SK-N-SH (cell line): ENCODE data around the gene OXSR1. TPM values are rescaled to one million over a fixed set of nuclear protein-coding genes. Genes with fewer than 3 reads are reported as not detected.

Experiments used
- CTCF ChIA-PET: fragments of 300-600, 350-600 bp; formaldehyde crosslinking; extraction: SDS; loops from one replicate; lab custom pipeline; 2021; lab: Yijun Ruan, JAX
- POLR2A ChIA-PET: fragments of 350-600 bp; sonication (Branson Sonifier 250); formaldehyde crosslinking; extraction: SDS; loops from one replicate; lab custom pipeline; 2020; ENCODE audit warnings: antibody characterized with exemption, inconsistent platforms; lab: Yijun Ruan, JAX
- DNase-seq: peaks from one replicate; pipeline ENCODE4 v3.0.0; 2012
- H2AFZ ChIP-seq: fragments of 200-600 bp; sonication (generic); 2 replicates; pipeline ENCODE4 v1.8.1; 2016; ENCODE audit warnings: antibody characterized with exemption, mild to moderate bottlenecking, low read depth
- H3F3A ChIP-seq: fragments of 200-600 bp; sonication (generic); replicated peaks from 2 replicates; pipeline ENCODE3; 2016; ENCODE audit warnings: antibody characterized with exemption, mild to moderate bottlenecking; ENCODE audit not compliant: insufficient read depth
- H3K27ac ChIP-seq, 2 experiments: fragments of 200-500 bp in 1 of 2; fragments of 200-600 bp in 1 of 2; sonication (Bioruptor generic) in 1 of 2; sonication (generic), shearing (Covaris generic) in 1 of 2; 2 replicates each; pipeline versions ENCODE4 v1.5.1 to v1.6.1; 2014 to 2016; ENCODE audit warnings: low read depth in 2 of 2, inconsistent platforms in 1 of 2, low read length in 1 of 2, mild to moderate bottlenecking in 1 of 2, mixed read lengths in 1 of 2
- H3K27me3 ChIP-seq: fragments of 200-600 bp; sonication (generic), shearing (Covaris generic); 2 replicates; pipeline ENCODE4 v1.6.1; 2016; ENCODE audit warnings: mixed run types; ENCODE audit not compliant: insufficient read depth
- H3K36me3 ChIP-seq, 2 experiments: fragments of 200-500 bp in 1 of 2; fragments of 200-600 bp in 1 of 2; sonication (Bioruptor generic) in 1 of 2; sonication (generic) in 1 of 2; replicated peaks in 1 of 2; 2 replicates each; pipeline versions ENCODE3 to v1.5.1; 2014 to 2016; ENCODE audit warnings: low read length in 1 of 2, mild to moderate bottlenecking in 1 of 2; ENCODE audit not compliant: insufficient read depth in 2 of 2, control insufficient read depth in 1 of 2
- H3K4me1 ChIP-seq, 2 experiments: fragments of 200-500 bp in 1 of 2; fragments of 200-600 bp in 1 of 2; sonication (Bioruptor generic) in 1 of 2; sonication (generic), shearing (Covaris generic) in 1 of 2; 2 replicates each; pipeline versions ENCODE4 v1.5.1 to v1.6.1; 2014 to 2016; ENCODE audit warnings: low read depth in 1 of 2, low read length in 1 of 2, mixed run types in 1 of 2; ENCODE audit not compliant: insufficient read depth in 2 of 2, control insufficient read depth in 1 of 2
- H3K4me2 ChIP-seq: fragments of 200-600 bp; sonication (generic), shearing (Covaris generic); 2 replicates; pipeline ENCODE4 v1.6.1; 2017; ENCODE audit warnings: mixed run types
- H3K4me3 ChIP-seq, 2 experiments: fragments of 200-500 bp in 1 of 2; fragments of 200-600 bp in 1 of 2; sonication (Bioruptor generic) in 1 of 2; sonication (generic), shearing (Covaris generic) in 1 of 2; 2 replicates each; pipeline versions ENCODE4 v1.5.1 to v1.8.1; 2014 to 2016; ENCODE audit warnings: low read depth in 2 of 2, inconsistent platforms in 1 of 2, low read length in 1 of 2, mild to moderate bottlenecking in 1 of 2, mixed read lengths in 1 of 2, moderate library complexity in 1 of 2
- H3K79me2 ChIP-seq: fragments of 200-600 bp; sonication (generic); 2 replicates; pipeline ENCODE4 v1.8.1; 2017; ENCODE audit warnings: mild to moderate bottlenecking; ENCODE audit not compliant: insufficient read depth
- H3K9ac ChIP-seq: fragments of 200-600 bp; sonication (generic); 2 replicates; pipeline ENCODE4 v1.6.1; 2017; ENCODE audit warnings: mixed run types
- H3K9me2 ChIP-seq: fragments of 200-600 bp; sonication (generic); 2 replicates; pipeline ENCODE4 v1.6.1; 2017; ENCODE audit warnings: mixed run types
- H3K9me3 ChIP-seq: fragments of 200-600 bp; sonication (generic); 2 replicates; pipeline ENCODE4 v1.6.1; 2017; ENCODE audit warnings: mixed run types, mild to moderate bottlenecking, moderate library complexity
- H4K20me1 ChIP-seq: fragments of 200-600 bp; sonication (generic); 2 replicates; pipeline ENCODE4 v1.6.1; 2017; ENCODE audit warnings: mild to moderate bottlenecking, mixed run types; ENCODE audit not compliant: insufficient read depth
- CTCF ChIP-seq: fragments of 200-600 bp; sonication (generic); IDR thresholded peaks from 2 replicates; pipeline ENCODE4 v1.6.1; 2017; ENCODE audit warnings: antibody characterized with exemption, mild to moderate bottlenecking, moderate library complexity
- GABPA ChIP-seq: IDR thresholded peaks from 2 replicates; pipeline ENCODE4 v1.4.0; 2012; ENCODE audit warnings: low read depth, mild to moderate bottlenecking
- GATA2 ChIP-seq: sonication (generic); formaldehyde crosslinking; IDR thresholded peaks from 2 replicates; pipeline ENCODE4 v1.5.0; 2020; ENCODE audit warnings: mild to moderate bottlenecking, missing genetic modification reagents
- JUND ChIP-seq: IDR thresholded peaks from 2 replicates; pipeline ENCODE4 v1.4.0; 2012
- NRF1 ChIP-seq: IDR thresholded peaks from 2 replicates; pipeline ENCODE4 v1.6.1; 2012; ENCODE audit warnings: low read depth, mild to moderate bottlenecking, low read length
- SIN3A ChIP-seq: IDR thresholded peaks from 2 replicates; pipeline ENCODE4 v1.6.1; 2012; ENCODE audit warnings: low read depth, mild to moderate bottlenecking, low read length, moderate library complexity, borderline replicate concordance
- SMC3 ChIP-seq: IDR thresholded peaks from 2 replicates; pipeline ENCODE4 v1.6.1; 2012; ENCODE audit warnings: low read depth, low read length, improper control_type of control experiment
- WGBS: methylation state at CpG from one replicate; pipeline ENCODE4 v1.1.6; 2017; ENCODE audit warnings: low lambda C conversion rate; 5-methylcytosine and 5-hydroxymethylcytosine counted together
- polyA plus RNA-seq, 3 experiments: library from polyadenylated mRNA; depleted of rRNA; stranded (reverse); fragments of >200 nt; gene quantifications; 2 replicates each; pipeline ENCODE4 v1.2.3, GENCODE V29; 2012
- small RNA-seq, 7 experiments: library from RNA; depleted of rRNA; stranded (forward); fragments of <200 nt; gene quantifications; one replicate each; pipeline ENCODE3, GENCODE V24; 2012

The OXSR1 gene
- polyA plus RNA-seq, 1 of the 3 experiments (the other 2 are of a cell fraction), result 22.3 TPM

- TF ChIP-seq GATA2, result no peak
Measured at GRCh38 chr3:38297537-38297936, 132.2 kb downstream of the OXSR1 start (continued).

DNA sequence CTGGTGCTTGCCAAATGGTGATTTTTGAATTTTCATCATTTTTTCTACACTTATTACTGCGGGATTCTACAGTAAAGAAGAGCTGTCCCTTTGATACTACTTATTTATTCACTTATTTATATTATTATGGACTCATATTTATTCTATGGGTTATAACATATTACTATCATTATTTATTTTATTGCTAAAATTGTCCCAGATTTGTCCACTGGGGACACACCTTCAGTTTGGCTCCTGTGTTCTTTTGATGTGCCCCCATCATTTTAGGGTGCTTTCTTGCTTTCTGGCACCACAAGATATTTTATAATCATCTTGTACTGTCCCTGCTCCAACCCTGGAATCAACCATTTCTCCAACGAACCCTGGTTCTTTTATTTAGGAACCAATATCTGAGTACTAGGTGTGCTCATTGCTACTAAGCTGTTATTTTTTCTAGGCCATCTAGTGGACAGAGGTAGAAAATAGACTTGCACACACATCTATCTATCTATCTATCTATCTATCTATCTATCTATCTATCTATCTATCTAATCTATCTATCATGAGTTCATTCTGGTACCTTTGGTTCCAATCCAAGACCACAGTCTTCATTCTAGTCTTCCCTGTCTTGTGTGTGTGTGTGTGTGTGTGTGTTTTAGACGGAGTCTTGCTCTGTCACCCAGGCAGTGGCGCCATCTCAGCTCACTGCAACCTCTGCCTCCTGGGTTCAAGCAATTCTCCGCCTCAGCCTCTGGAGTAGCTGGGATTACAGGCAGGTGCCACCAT lies 132.8 kb downstream of the OXSR1 start:
- POLR2A ChIA-PET, result no interaction called here
- H3K27ac ChIP-seq, result no peak overlapping the region
- H3K4me3 ChIP-seq, result no peak overlapping the region
- H4K20me1 ChIP-seq, result no peaks in the 10 kb centered on the region
- H3K79me2 ChIP-seq, result no peaks in the 10 kb centered on the region
- H3F3A ChIP-seq, result no peaks in the 10 kb centered on the region
- H3K9me3 ChIP-seq, result no peaks in the 10 kb centered on the region
- no peak for DNase-seq
- no peak overlapping the region for H3K4me2 ChIP-seq
- H3K9me2 ChIP-seq, result no peaks in the 10 kb centered on the region
- TF ChIP-seq SMC3 (0 out of 2 replicates have a peak, but pooled peaks have one; percentile 16), JUND (no peak), SIN3A (no peak), NRF1 (no peak), GABPA (no peak), CTCF (peak; percentile 66)
- H2AFZ ChIP-seq, result no peak overlapping the region
- no peak overlapping the region for H3K9ac ChIP-seq
- 63% methylated on average over 5 of the region's 5 CpGs for WGBS
- CTCF ChIA-PET, result interaction anchor here (0.6 to 2.2 kb wide), 14 partner anchors 11 to 830 kb away, joined by 3 to 11 read pairs (median 4); partner anchors contain the start of genes ACAA1 and OXSR1
- H3K4me1 ChIP-seq, result no peaks in the 10 kb centered on the region
- no peaks in the 10 kb centered on the region for H3K27me3 ChIP-seq
- no peaks in the 10 kb centered on the region for H3K36me3 ChIP-seq

Small RNA genes lying within 50 kb of the gene (small RNA-seq; reads per million reads assigned to genes)
- gene RF00019 (0 reads per million in 7 experiments), gene RNU6-235P (0 to 1.6 (median 0) reads per million in 7 experiments)

Other genes with a start within 250 kb of the OXSR1 start
- gene VILL, start 174.8 kb upstream of the OXSR1 start, polyA plus RNA-seq (2012; rRNA removed), result 8.6 and 8.8 TPM in 2 replicates
- 15.2 and 20.2 TPM in 2 replicates for gene PLCD1, start 135.9 kb upstream of the OXSR1 start, polyA plus RNA-seq (2012; rRNA removed)
- 0.02 TPM in 1 of 2 replicates, not detected in the other for gene DLEC1, start 126.3 kb upstream of the OXSR1 start, polyA plus RNA-seq (2012; rRNA removed)
- gene ACAA1, start 28.4 kb upstream of the OXSR1 start, polyA plus RNA-seq (2012; rRNA removed), result 86.4 and 101 TPM in 2 replicates
- gene MYD88, start 26.9 kb upstream of the OXSR1 start, polyA plus RNA-seq (2012; rRNA removed), result 24.0 and 26.9 TPM in 2 replicates
- 0.08 and 0.29 TPM in 2 replicates for gene SLC22A13, start 100.3 kb downstream of the OXSR1 start, polyA plus RNA-seq (2012; rRNA removed)
- gene SLC22A14, start 116.8 kb downstream of the OXSR1 start, polyA plus RNA-seq (2012; rRNA removed), result 0.10 and 0.16 TPM in 2 replicates
- gene XYLB, start 181.2 kb downstream of the OXSR1 start, polyA plus RNA-seq (2012; rRNA removed), result 2.7 and 3.6 TPM in 2 replicates